Lower lobe of right lung (tissue), 2 donors: Measurements from ENCODE around the gene UPF2. TPM values are rescaled to one million over a fixed set of nuclear protein-coding genes. Genes with fewer than 3 reads are reported as not detected.

ENCODE experiments used
- ATAC-seq, 2 donors: fragments of 200-7000 bp; cut with Tn5 transposase; one replicate each; pipeline ENCODE4 v1.9.1; 2020 to 2022; ENCODE audit warnings: mild to moderate bottlenecking in 2 of 2, moderate library complexity in 2 of 2
- DNase-seq: peaks from one replicate; pipeline ENCODE4 v3.0.0-alpha.2; 2020
- H3K27ac ChIP-seq: fragments of 200-600 bp; one replicate; pipeline ENCODE4 v1.8.0; 2022
- H3K27me3 ChIP-seq: fragments of 200-600 bp; one replicate; pipeline ENCODE4 v1.8.0; 2022; ENCODE audit warnings: low read depth
- H3K36me3 ChIP-seq: fragments of 200-600 bp; one replicate; pipeline ENCODE4 v1.8.0; 2022; ENCODE audit warnings: mild to moderate bottlenecking
- H3K4me1 ChIP-seq: fragments of 200-600 bp; one replicate; pipeline ENCODE4 v1.8.0; 2022
- H3K4me3 ChIP-seq: fragments of 200-600 bp; one replicate; pipeline ENCODE4 v1.8.0; 2022; ENCODE audit warnings: mild to moderate bottlenecking
- H3K9me3 ChIP-seq: fragments of 200-600 bp; one replicate; pipeline ENCODE4 v1.8.0; 2022
- intact Hi-C: fragments of 100-400 bp; cut with DNase I; formaldehyde crosslinking; loops from one replicate; pipeline ENCODE4 v1.11.0; 2022
- total RNA-seq: library from RNA; stranded (reverse); fragmentation: NEBNext Ultra II Directional; extraction: Animal tissue kit (Norgen Biotek cat#: 25700); gene quantifications from one replicate; pipeline ENCODE4 v1.2.1, GENCODE V29; 2021
- TF ChIP-seq, protein P1 (sequence below): fragments of 200-600 bp; IDR thresholded peaks from one replicate; pipeline ENCODE4 v1.8.0; 2022; ENCODE audit warnings: antibody characterized with exemption, mild to moderate bottlenecking
- donor health status: DM: no; HTN: yes; CAD: no; lungs with severe emphysema.

The UPF2 gene
- total RNA-seq, 1 donor from 2014 or later, result 21.0 TPM

DNA sequence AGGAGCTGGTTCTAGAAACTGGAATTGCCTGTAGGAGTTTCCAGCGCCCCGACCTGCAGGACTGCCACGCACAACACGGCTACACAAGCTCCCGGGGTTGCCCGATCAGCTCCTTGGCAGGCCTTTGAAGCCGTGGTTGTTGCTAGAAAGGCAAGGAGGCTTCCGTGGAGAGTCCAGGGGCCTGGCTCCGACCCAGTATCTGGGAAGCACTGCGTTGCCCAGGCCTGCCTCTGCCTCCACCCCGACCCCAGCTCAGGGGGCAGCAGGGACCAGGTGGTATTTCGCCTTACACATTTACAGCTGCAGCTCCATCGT, 165.1 kb downstream of the UPF2 start:
- ATAC-seq, result no peak
- no peak overlapping the region for H3K4me3 ChIP-seq
- DNase-seq, result no peak
- intact Hi-C loops, result no loop called here
- H3K9me3 ChIP-seq, result no peaks in the 10 kb centered on the region
- peak overlapping the region; percentile 86 for H3K27ac ChIP-seq
- TF ChIP-seq, protein P1, sequence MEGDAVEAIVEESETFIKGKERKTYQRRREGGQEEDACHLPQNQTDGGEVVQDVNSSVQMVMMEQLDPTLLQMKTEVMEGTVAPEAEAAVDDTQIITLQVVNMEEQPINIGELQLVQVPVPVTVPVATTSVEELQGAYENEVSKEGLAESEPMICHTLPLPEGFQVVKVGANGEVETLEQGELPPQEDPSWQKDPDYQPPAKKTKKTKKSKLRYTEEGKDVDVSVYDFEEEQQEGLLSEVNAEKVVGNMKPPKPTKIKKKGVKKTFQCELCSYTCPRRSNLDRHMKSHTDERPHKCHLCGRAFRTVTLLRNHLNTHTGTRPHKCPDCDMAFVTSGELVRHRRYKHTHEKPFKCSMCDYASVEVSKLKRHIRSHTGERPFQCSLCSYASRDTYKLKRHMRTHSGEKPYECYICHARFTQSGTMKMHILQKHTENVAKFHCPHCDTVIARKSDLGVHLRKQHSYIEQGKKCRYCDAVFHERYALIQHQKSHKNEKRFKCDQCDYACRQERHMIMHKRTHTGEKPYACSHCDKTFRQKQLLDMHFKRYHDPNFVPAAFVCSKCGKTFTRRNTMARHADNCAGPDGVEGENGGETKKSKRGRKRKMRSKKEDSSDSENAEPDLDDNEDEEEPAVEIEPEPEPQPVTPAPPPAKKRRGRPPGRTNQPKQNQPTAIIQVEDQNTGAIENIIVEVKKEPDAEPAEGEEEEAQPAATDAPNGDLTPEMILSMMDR, result no peak
- H3K27me3 ChIP-seq, result no peaks in the 10 kb centered on the region
- peaks cover 25% of the 10 kb centered on the region for H3K4me1 ChIP-seq
- no peaks in the 10 kb centered on the region for H3K36me3 ChIP-seq

DNA sequence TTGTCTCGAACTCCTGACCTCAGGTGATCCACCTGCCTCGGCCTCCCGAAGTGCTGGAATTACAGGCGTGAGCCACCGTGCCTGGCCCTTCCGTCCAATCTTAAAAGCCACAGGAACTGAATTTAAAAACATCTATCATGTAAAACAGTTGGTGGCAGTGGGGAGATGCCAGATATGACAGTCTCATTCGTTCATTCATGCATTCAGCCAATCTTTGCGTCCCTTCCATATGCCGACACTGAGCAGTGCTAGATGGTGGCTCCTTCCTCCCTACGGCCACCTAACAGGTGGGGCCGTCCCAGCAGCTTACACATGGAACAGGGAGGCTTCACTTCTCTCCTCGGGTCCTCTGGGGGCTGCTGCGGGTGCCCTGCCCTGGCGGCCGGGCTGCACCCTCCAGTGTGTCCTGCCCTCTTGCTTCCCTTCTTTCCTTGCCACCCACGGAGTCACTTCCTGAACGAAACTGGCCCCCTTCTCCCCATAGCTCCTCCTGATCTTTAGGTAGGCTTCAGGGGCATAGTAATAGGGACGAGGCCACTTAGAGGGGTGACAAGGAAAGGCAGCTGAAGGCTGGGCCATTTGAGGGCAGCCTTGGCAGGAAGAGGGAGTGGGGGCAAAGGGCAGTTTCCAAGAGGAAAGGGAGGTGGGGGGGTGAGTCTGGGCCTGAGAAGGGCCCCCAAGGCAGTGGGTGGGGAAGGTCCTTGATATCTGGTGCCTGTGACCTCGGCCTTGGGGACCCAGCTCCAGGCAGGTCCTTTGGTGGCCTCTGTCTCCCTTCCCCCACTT, 165.6 kb downstream of the UPF2 start:
- intact Hi-C loops, result no loop called here
- DNase-seq (no peak), ATAC-seq (no peak)
- H3K9me3 ChIP-seq, result no peaks in the 10 kb centered on the region
- H3K4me1 ChIP-seq, result peaks cover 28% of the 10 kb centered on the region
- H3K4me3 ChIP-seq, result no peak overlapping the region
- TF ChIP-seq, protein P1, result no peak
- H3K27ac ChIP-seq, result peak overlapping the region; percentile 86
- no peaks in the 10 kb centered on the region for H3K36me3 ChIP-seq
- no peaks in the 10 kb centered on the region for H3K27me3 ChIP-seq

DNA sequence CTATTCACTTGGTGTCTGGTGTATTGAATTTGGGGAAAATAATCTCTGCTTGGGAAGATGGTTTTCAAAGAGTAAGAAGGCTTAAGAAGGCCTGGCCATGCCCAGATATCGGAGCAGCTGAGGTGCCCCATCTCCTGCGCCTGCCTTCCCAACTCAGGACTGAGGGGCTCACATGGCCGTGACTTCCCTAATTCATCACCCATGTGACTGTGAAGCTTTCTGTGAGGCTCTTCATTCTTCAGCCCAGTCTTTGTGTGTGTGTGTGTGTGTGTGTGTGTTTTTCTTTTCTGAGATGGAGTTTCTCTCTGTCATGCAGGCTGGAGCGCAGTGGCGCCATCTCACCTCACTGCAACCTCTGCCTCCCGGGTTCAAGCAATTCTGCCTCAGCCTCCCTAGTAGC, 166.3 kb downstream of the UPF2 start:
- no peaks in the 10 kb centered on the region for H3K27me3 ChIP-seq
- no peak overlapping the region for H3K4me3 ChIP-seq
- no peaks in the 10 kb centered on the region for H3K36me3 ChIP-seq
- TF ChIP-seq, protein P1, result no peak
- no peak for DNase-seq
- no peak for ATAC-seq
- intact Hi-C loops, result no loop called here
- H3K4me1 ChIP-seq, result peaks cover 33% of the 10 kb centered on the region
- no peaks in the 10 kb centered on the region for H3K9me3 ChIP-seq
- H3K27ac ChIP-seq, result peak overlapping the region; percentile 86

DNA sequence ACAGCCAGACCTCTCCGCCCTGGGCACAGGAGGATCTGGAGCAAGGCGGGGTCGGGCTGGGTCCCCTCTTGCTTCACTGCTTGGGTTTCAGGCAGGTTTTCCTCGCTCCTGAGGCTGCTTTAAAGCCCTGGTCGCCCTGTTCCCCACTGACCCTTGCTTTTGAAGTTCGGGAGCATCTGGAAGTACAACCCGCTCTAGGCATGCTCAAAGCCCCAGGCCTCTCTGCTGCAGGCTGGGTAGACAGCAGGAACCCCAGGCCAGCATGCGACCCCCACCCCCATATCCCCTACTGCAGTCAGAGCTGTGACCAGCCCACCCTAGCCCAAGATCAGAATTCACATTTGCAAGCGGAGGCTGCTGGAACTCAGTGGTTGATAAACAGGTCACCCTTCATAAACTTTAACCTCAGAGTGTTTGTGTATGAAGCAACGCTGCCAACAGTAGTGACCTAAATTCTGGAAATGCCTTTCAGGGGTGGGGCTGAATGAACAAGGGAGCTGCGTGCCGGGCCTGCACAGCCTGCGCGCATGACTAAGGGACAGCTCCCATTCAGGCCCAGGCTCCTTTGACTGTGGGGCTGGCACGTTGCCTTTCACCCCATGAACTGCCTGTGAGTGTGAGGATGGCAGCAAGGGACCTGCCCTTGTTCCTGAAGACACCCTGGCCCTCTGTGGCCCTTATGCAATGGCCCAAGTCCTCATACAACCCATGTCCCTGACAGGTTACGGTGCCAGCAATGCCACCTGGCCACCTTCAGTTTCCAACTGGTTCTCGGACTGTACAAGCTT, 166.9 kb downstream of the UPF2 start:
- H3K27ac ChIP-seq, result peak overlapping the region; percentile 86
- DNase-seq (peak; percentile 93), ATAC-seq (peak; percentile 95 to 96)
- H3K4me3 ChIP-seq, result no peak overlapping the region
- intact Hi-C loops, result no loop called here
- peaks cover 37% of the 10 kb centered on the region for H3K4me1 ChIP-seq
- H3K9me3 ChIP-seq, result no peaks in the 10 kb centered on the region
- peaks cover under 1% of the 10 kb centered on the region for H3K36me3 ChIP-seq
- TF ChIP-seq, protein P1, result no peak
- H3K27me3 ChIP-seq, result no peaks in the 10 kb centered on the region

DNA sequence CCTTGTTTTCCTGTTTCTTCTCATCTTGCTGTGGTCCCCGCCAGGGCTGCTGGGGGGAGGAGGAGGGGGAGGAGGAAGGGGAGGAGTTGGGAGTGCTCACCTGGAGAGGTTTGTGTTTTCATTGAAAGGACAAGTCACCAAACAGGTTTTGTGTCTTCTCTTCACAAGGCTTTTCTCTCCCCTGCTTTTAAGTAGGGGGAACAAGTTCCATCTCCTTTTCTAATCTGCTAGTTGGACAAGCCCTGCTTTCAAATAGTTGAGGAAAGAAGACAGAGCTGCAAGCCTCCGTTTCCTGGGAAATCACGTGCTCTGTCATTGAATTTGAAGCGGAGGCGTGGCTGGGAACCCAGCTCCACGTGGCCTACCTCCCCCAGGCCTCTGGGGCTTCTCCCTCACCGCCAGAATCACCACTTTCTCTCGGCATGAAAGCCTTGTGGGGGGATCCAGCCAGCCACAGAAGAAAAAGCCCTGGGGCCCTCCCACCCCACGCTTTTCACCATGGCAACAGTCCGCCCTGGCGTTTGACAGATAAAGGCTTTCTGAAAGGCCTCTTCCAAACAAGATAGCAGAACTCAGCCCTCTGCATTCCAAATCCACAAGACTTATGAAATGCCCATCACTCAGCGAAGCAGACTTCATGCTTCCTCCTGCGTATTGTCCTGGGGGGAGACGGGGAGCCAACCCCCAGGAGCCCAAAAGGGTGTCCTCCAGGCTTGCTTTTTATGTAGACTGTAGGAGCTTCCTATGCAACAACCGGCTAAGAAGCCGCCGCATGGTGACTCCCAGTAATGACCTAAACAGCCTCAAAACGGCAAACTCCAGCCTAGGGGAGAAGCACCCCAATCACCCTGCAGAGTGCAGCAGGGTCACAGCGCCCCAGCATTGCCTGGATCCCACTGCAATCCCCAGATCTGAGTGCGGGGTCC, 167.8 kb downstream of the UPF2 start:
- H3K4me3 ChIP-seq, result no peak overlapping the region
- H3K36me3 ChIP-seq, result peaks cover 7% of the 10 kb centered on the region
- H3K27me3 ChIP-seq, result no peaks in the 10 kb centered on the region
- DNase-seq (no peak), ATAC-seq (peak; percentile 69 to 71)
- H3K27ac ChIP-seq, result peak overlapping the region; percentile 86
- H3K9me3 ChIP-seq, result no peaks in the 10 kb centered on the region
- H3K4me1 ChIP-seq, result peaks cover 37% of the 10 kb centered on the region
- intact Hi-C loops, result no loop called here
- TF ChIP-seq, protein P1, result no peak
